GM12801 (cell line): ENCODE data around the gene KCNJ1.

Experiments
- CTCF ChIP-seq: IDR thresholded peaks from one replicate; pipeline ENCODE4 v1.5.1; 2011; ENCODE audit warnings: control low read depth; ENCODE audit not compliant: insufficient read length; ENCODE audit errors: extremely low read depth

The KCNJ1 gene

GRCh38 chr11:128825050-128825784, 41.9 kb downstream of the KCNJ1 start:
- TF ChIP-seq CTCF, result no peak

- TF ChIP-seq CTCF, result no peak
Observed at GRCh38 chr11:128824191-128825049, 42.7 kb downstream of the KCNJ1 start.

- TF ChIP-seq CTCF, result no peak
Observed at GRCh38 chr11:128823753-128824152, 43.3 kb downstream of the KCNJ1 start.

GRCh38 chr11:128822130-128822529, 45.0 kb downstream of the KCNJ1 start:
- TF ChIP-seq CTCF, result no peak

GRCh38 chr11:128821556-128821955, 45.5 kb downstream of the KCNJ1 start:
- TF ChIP-seq CTCF, result no peak

- TF ChIP-seq CTCF, result no peak
Observed at GRCh38 chr11:128819198-128819597, 47.9 kb downstream of the KCNJ1 start.

- no peak for TF ChIP-seq CTCF
Observed at GRCh38 chr11:128814856-128815705, 52.0 kb downstream of the KCNJ1 start.
